Endothelial cell of umbilical vein (primary cell): ENCODE measurements around the gene ZNF709. TPM values are rescaled to one million over a fixed set of nuclear protein-coding genes. Genes with fewer than 3 reads are reported as not detected.
"Not testable (repeated sequence)": the region's sequence is repeated elsewhere in the genome, so short reads cannot be mapped to it uniquely, and the experiment has no call there.

Experiments
- BruUV-seq: library from RNA; stranded (reverse); fragments of 400-500 nt; replicated peaks from 2 replicates; lab custom pipeline; 2021; lab: Mats Ljungman, UMichigan
- CTCF ChIA-PET: fragments of 300-600, 350-600 bp; sonication (Branson Sonifier 250); formaldehyde crosslinking; loops from one replicate; lab custom pipeline; 2021; ENCODE audit warnings: antibody characterized with exemption, inconsistent platforms; lab: Charles Lee
- POLR2A ChIA-PET: fragments of 300-600, 350-600 bp; sonication (Branson Sonifier 250); formaldehyde crosslinking; loops from one replicate; lab custom pipeline; 2021; ENCODE audit warnings: antibody characterized with exemption, inconsistent platforms; lab: Charles Lee
- DNase-seq: peaks from one replicate; pipeline ENCODE4 v3.0.0-alpha.2; 2011; ENCODE audit warnings: low read depth, low spot score
- FAIRE-seq: peaks from 2 replicates; lab custom pipeline; 2011; peaks lifted over from hg19 to GRCh38; lab: Jason Lieb, UNC
- H2AFZ ChIP-seq: 2 replicates; pipeline ENCODE4 v1.6.0; 2012; ENCODE audit warnings: low read depth, low read length, control low read depth, inconsistent platforms
- H3K27ac ChIP-seq: 2 replicates; pipeline ENCODE4 v1.5.1; 2011; ENCODE audit warnings: low read depth, mild to moderate bottlenecking, control low read depth, low read length, moderate library complexity; ENCODE audit not compliant: insufficient read depth
- H3K27me3 ChIP-seq, 2 experiments: 2 replicates each; pipeline versions ENCODE4 v1.6.0 to v1.6.1; 2011; ENCODE audit warnings: low read length in 2 of 2, mixed read lengths in 1 of 2; ENCODE audit not compliant: control insufficient read depth in 2 of 2, insufficient read depth in 2 of 2
- H3K36me3 ChIP-seq, 2 experiments: 2 replicates in 1 of 2; 3 replicates in 1 of 2; pipeline ENCODE4 v1.5.1; 2011; ENCODE audit warnings: low read length in 2 of 2, mild to moderate bottlenecking in 1 of 2, moderate library complexity in 1 of 2; ENCODE audit not compliant: control insufficient read depth in 2 of 2, insufficient read depth in 2 of 2; ENCODE audit errors: extremely low read depth in 1 of 2
- H3K4me1 ChIP-seq: 3 replicates; pipeline ENCODE4 v1.5.1; 2011; ENCODE audit warnings: mild to moderate bottlenecking, low read length; ENCODE audit not compliant: control insufficient read depth, insufficient read depth; ENCODE audit errors: extremely low read depth
- H3K4me2 ChIP-seq: 2 replicates; pipeline ENCODE4 v1.6.1; 2011; ENCODE audit warnings: low read length, control low read depth, mixed read lengths; ENCODE audit not compliant: insufficient read depth
- H3K4me3 ChIP-seq, 3 experiments: fragments of 200-600 bp in 1 of 3; sonication (generic), shearing (Covaris generic) in 1 of 3; replicated peaks in 1 of 3; 2 replicates each; pipeline ENCODE4 v1.5.1; 2011 to 2016; ENCODE audit warnings: control low read depth in 3 of 3, low read length in 3 of 3, mild to moderate bottlenecking in 2 of 3, inconsistent platforms in 1 of 3, low read depth in 1 of 3, moderate library complexity in 1 of 3; ENCODE audit not compliant: insufficient read depth in 1 of 3
- H3K79me2 ChIP-seq: 2 replicates; pipeline ENCODE4 v1.6.0; 2012; ENCODE audit warnings: low read length, inconsistent platforms; ENCODE audit not compliant: control insufficient read depth, insufficient read depth
- H3K9ac ChIP-seq: replicated peaks from 2 replicates; pipeline ENCODE3; 2011; ENCODE audit warnings: low read length, control low read depth; ENCODE audit not compliant: insufficient read depth; ENCODE audit errors: extremely low read depth
- H3K9me1 ChIP-seq: replicated peaks from 3 replicates; pipeline ENCODE4 v1.6.0; 2011; ENCODE audit warnings: mild to moderate bottlenecking, low read length; ENCODE audit not compliant: control insufficient read depth, insufficient read depth; ENCODE audit errors: extremely low read depth
- H3K9me3 ChIP-seq: replicated peaks from 2 replicates; pipeline ENCODE4 v1.5.1; 2012; ENCODE audit warnings: low read length, inconsistent platforms; ENCODE audit not compliant: control insufficient read depth, insufficient read depth
- H4K20me1 ChIP-seq: replicated peaks from 2 replicates; pipeline ENCODE3; 2011; ENCODE audit warnings: mild to moderate bottlenecking, low read length; ENCODE audit not compliant: control insufficient read depth, insufficient read depth; ENCODE audit errors: extremely low read depth
- EZH2 ChIP-seq: IDR thresholded peaks from 2 replicates; pipeline ENCODE4 v1.6.1; 2012; ENCODE audit warnings: borderline replicate concordance, low read depth, mild to moderate bottlenecking, moderate library complexity, low read length, inconsistent platforms; ENCODE audit not compliant: severe bottlenecking
- FOS ChIP-seq: IDR thresholded peaks from 2 replicates; pipeline ENCODE4 v1.6.1; 2011; ENCODE audit warnings: mild to moderate bottlenecking, low read length, moderate library complexity, borderline replicate concordance; ENCODE audit not compliant: insufficient read depth
- GATA2 ChIP-seq: IDR thresholded peaks from 2 replicates; pipeline ENCODE4 v1.7.0; 2011; ENCODE audit warnings: low read depth, mild to moderate bottlenecking, moderate library complexity, mixed read lengths, low read length; ENCODE audit not compliant: insufficient read length, insufficient read depth
- JUN ChIP-seq: IDR thresholded peaks from 2 replicates; pipeline ENCODE4 v1.6.1; 2011; ENCODE audit warnings: borderline replicate concordance, low read depth; ENCODE audit not compliant: insufficient read length, insufficient read depth
- MYC ChIP-seq: IDR thresholded peaks from one replicate; pipeline ENCODE4 v1.6.1; 2011; ENCODE audit warnings: mild to moderate bottlenecking, low read depth, low read length
- POLR2A ChIP-seq: IDR thresholded peaks from 2 replicates; pipeline ENCODE4 v1.6.1; 2012; ENCODE audit warnings: low read depth, mild to moderate bottlenecking, control low read depth, low read length
- POLR2AphosphoS5 ChIP-seq: IDR thresholded peaks from 2 replicates; pipeline ENCODE4 v1.6.1; 2012; ENCODE audit warnings: low read depth, mild to moderate bottlenecking, control low read depth, low read length, moderate library complexity; ENCODE audit not compliant: insufficient read depth
- dilution Hi-C: fragments of 300-500 bp; cut with MboI; formaldehyde crosslinking; loops from one replicate; pipeline ENCODE4 v1.15.0; 2019; ENCODE audit warnings: low sequenced_read_pairs; ENCODE audit not compliant: extremely low pct_ligation_motif_present
- intact Hi-C: fragments of 100-400 bp; cut with micrococcal nuclease; formaldehyde crosslinking; loops from one replicate; pipeline ENCODE4 v1.10.0; 2022
- polyA plus RNA-seq, 4 experiments: library from polyadenylated mRNA; depleted of rRNA in 3 of 4; stranded (reverse) in 3 of 4; unstranded in 1 of 4; fragments of >200 nt; gene quantifications; 2 replicates each; pipeline versions ENCODE4 v1.2.1 to v1.2.3, GENCODE V29; 2011 to 2012; ENCODE audit warnings: missing spikeins in 1 of 4
- total RNA-seq: library from RNA; stranded (reverse); gene quantifications from 2 replicates; pipeline ENCODE4 v1.2.3, GENCODE V29; 2021
- TF ChIP-seq, protein P1 (sequence below): IDR thresholded peaks from 2 replicates; pipeline ENCODE4 v1.6.1; 2011; ENCODE audit not compliant: insufficient read depth, insufficient read length
- TF ChIP-seq, protein P2 (sequence below), 2 donors: IDR thresholded peaks; 1 replicate in 1 of 2; 2 replicates in 1 of 2; pipeline ENCODE4 v1.5.1; 2011; ENCODE audit warnings: low read length in 2 of 2, mild to moderate bottlenecking in 2 of 2, moderate library complexity in 2 of 2, control low read depth in 1 of 2, inconsistent platforms in 1 of 2, low read depth in 1 of 2; ENCODE audit not compliant: insufficient read depth in 1 of 2; ENCODE audit errors: extremely low read depth in 1 of 2

ZNF709 gene
- total and polyA plus RNA-seq, 2 donors (not counting 3 experiments of a cell fraction or from before 2014, with no cell fraction given) = 0.65 to 1.8 TPM

DNA sequence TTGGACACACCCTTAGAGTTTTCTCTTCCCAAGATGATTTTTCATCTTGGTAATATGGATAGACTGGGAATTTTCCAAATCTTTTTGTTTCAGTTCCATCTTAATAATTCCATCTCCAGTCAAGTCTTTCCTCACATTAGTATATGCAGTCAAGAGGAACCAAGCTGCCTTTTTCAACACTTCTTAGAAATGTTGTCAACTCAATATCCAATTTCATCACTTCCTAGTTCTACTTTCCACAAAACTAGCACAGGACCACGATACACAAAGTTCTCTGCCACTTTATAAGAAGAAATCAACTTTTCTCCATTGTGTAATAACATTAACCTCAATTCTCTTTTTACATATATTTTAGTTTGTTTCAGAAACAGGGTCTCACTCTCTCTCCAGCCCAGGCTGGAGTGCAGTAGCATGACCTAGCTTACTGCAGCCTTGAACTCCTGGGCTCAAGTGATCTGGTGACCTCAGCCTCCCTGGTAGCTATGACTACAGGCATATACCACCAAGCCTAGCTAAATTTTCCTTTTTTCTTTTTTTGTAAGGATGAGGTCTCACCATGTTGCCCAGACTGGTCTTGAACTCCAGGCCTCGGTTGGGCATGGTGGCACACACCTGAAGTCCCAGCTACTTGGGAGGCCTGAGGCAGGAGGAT lies 59.3 kb downstream of the ZNF709 start:
- intact Hi-C loops (no loop called here), dilution Hi-C loops (no loop called here)
- Histone ChIP-seq H3K9me3 (no peaks in the 10 kb centered on the region), H3K79me2 (no peaks in the 10 kb centered on the region), H4K20me1 (no peaks in the 10 kb centered on the region), H3K36me3 (no peaks in the 10 kb centered on the region), H2AFZ (no peak overlapping the region), H3K4me1 (no peaks in the 10 kb centered on the region), H3K4me3 (no peak overlapping the region), H3K27me3 (no peaks in the 10 kb centered on the region), H3K9ac (no peak overlapping the region), H3K27ac (no peak overlapping the region), H3K4me2 (no peak overlapping the region), H3K9me1 (no peaks in the 10 kb centered on the region)
- no peak for TF ChIP-seq POLR2A
- no peak for TF ChIP-seq POLR2AphosphoS5
- TF ChIP-seq EZH2 = no peak
- no peak for TF ChIP-seq JUN
- no peak for TF ChIP-seq GATA2
- TF ChIP-seq, protein P1, sequence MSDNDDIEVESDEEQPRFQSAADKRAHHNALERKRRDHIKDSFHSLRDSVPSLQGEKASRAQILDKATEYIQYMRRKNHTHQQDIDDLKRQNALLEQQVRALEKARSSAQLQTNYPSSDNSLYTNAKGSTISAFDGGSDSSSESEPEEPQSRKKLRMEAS = no peak
- no peak for TF ChIP-seq FOS
- TF ChIP-seq, protein P2, sequence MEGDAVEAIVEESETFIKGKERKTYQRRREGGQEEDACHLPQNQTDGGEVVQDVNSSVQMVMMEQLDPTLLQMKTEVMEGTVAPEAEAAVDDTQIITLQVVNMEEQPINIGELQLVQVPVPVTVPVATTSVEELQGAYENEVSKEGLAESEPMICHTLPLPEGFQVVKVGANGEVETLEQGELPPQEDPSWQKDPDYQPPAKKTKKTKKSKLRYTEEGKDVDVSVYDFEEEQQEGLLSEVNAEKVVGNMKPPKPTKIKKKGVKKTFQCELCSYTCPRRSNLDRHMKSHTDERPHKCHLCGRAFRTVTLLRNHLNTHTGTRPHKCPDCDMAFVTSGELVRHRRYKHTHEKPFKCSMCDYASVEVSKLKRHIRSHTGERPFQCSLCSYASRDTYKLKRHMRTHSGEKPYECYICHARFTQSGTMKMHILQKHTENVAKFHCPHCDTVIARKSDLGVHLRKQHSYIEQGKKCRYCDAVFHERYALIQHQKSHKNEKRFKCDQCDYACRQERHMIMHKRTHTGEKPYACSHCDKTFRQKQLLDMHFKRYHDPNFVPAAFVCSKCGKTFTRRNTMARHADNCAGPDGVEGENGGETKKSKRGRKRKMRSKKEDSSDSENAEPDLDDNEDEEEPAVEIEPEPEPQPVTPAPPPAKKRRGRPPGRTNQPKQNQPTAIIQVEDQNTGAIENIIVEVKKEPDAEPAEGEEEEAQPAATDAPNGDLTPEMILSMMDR (IDR thresholded peaks at IDR 0.05; ENCODE audit: extremely low read depth in 1 of 2, insufficient read depth in 1 of 2, low read depth in 1 of 2, low read length in 2 of 2) = no peak
- no peak for TF ChIP-seq MYC
- FAIRE-seq = no peak
- ChIA-PET CTCF (no interaction called here), POLR2A (no interaction called here)
- no TSS peak for BruUV-seq
- no peak for DNase-seq

DNA sequence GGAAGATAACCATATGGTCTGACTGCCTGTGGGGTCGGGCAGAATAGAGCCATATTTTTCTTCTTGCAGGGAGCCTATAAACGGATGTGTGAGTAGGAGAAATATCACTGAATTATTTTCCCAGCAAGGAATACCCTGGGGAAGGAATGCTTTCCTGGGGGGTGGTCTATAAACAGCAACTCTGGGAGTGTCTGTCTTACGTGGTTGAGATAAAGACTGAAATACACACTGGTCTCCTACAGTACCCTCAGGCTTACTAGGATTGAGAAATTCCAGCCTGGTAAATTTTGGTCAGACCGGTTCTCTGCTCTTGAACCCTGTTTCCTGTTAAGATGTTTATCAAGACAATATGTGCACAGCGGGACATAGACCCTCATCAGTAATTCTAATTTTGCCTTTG lies 67.3 kb downstream of the ZNF709 start:
- dilution Hi-C loops, CTCF ChIA-PET, H3K9me1 ChIP-seq, H3K79me2 ChIP-seq, H3K4me3 ChIP-seq, H3K27me3 ChIP-seq, DNase-seq, H3K36me3 ChIP-seq, FAIRE-seq, POLR2A ChIA-PET, BruUV-seq, H3K27ac ChIP-seq, intact Hi-C loops, H3K4me2 ChIP-seq, H3K9ac ChIP-seq, H3K4me1 ChIP-seq, H3K9me3 ChIP-seq, H4K20me1 ChIP-seq, H2AFZ ChIP-seq: not testable (repeated sequence)
